Erythroblast (primary cell): ENCODE results near the gene TMEM240.
"Not testable (repeated sequence)": the region's sequence is repeated elsewhere in the genome, so short reads cannot be mapped to it uniquely, and the experiment has no call there.

Experiments
- GATA1 ChIP-seq: IDR thresholded peaks from 2 replicates; pipeline ENCODE4 v1.6.1; 2011; ENCODE audit warnings: low read depth, mild to moderate bottlenecking, control low read depth, low read length, moderate library complexity
- POLR2A ChIP-seq: IDR thresholded peaks from 2 replicates; pipeline ENCODE4 v1.6.1; 2011; ENCODE audit warnings: mild to moderate bottlenecking, low read length

GRCh38 chr1:1524750-1525383, 15.6 kb downstream of the TMEM240 start:
- TF ChIP-seq POLR2A, GATA1: not testable (repeated sequence)
